HUES64 (cell line): ENCODE measurements around the gene ZFAND2A.
"Not testable (repeated sequence)": the region's sequence is repeated elsewhere in the genome, so short reads cannot be mapped to it uniquely, and the experiment has no call there.

Experiments
- H3K27ac ChIP-seq: 2 replicates; pipeline ENCODE4 v1.7.0; 2013; ENCODE audit warnings: low read depth, low read length, inconsistent platforms
- H3K27me3 ChIP-seq: 2 replicates; pipeline ENCODE4 v1.6.1; 2013; ENCODE audit warnings: mild to moderate bottlenecking, low read length; ENCODE audit not compliant: insufficient read depth
- H3K36me3 ChIP-seq: 2 replicates; pipeline ENCODE4 v1.6.1; 2013; ENCODE audit warnings: mild to moderate bottlenecking, low read length; ENCODE audit not compliant: insufficient read depth
- H3K4me1 ChIP-seq: 2 replicates; pipeline ENCODE4 v1.6.1; 2013; ENCODE audit warnings: mild to moderate bottlenecking, low read length, moderate library complexity; ENCODE audit not compliant: insufficient read depth
- H3K4me3 ChIP-seq: 2 replicates; pipeline ENCODE4 v1.5.1; 2013; ENCODE audit warnings: mild to moderate bottlenecking, low read length, moderate library complexity
- H3K9ac ChIP-seq: 2 replicates; pipeline ENCODE4 v1.6.1; 2013; ENCODE audit warnings: mild to moderate bottlenecking, low read depth, low read length
- H3K9me3 ChIP-seq: 2 replicates; pipeline ENCODE4 v1.6.1; 2013; ENCODE audit warnings: low read depth, low read length; ENCODE audit not compliant: insufficient read depth
- WGBS: fragments of 150-250, 120-280 bp; methylation state at CpG from one replicate; pipeline ENCODE4 v1.1.7; 2013; ENCODE audit warnings: missing lambda C conversion rate; 5-methylcytosine and 5-hydroxymethylcytosine counted together

ZFAND2A gene

DNA sequence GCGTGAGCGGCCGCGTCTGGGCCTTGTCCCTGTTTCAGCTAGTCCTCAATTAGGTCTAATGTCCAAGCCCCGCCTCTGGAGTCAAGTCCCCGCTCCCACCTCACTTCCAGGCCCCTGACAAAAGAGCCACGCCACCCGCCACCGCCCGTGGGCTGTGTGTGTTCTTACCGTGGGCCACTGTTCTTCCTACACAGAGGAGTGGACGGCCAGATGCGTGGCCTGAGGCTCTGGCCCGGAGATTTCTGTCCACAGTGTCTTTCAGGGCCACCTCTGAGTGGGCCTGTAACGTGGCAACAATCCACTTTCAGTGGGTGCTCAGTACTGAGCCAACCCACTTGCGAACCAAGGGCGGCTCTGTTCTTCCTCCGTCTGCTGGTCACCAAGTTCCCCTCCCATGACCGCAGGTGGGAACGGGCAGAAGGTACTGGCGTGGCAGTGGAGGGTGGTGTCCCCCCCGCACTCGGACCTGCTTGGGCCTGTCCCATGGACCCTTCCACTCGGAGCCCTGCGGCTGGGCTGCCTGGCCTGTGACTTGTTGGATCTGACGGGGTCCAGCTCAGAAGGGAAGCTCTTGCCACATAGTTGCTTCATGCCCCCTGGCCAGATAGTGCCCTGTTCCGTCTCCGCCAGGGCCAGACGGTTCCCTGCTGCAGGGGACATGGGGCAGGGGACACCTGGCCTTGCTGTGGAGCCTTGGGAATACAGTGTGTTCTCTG lies 15.0 kb upstream of the ZFAND2A start:
- no peak overlapping the region for H3K27ac ChIP-seq
- H3K9ac ChIP-seq: no peak overlapping the region
- H3K27me3 ChIP-seq: no peaks in the 10 kb centered on the region
- H3K4me1 ChIP-seq: no peaks in the 10 kb centered on the region
- 94% methylated on average over 29 of the region's 29 CpGs for WGBS
- no peaks in the 10 kb centered on the region for H3K9me3 ChIP-seq
- no peaks in the 10 kb centered on the region for H3K36me3 ChIP-seq
- no peak overlapping the region for H3K4me3 ChIP-seq

DNA sequence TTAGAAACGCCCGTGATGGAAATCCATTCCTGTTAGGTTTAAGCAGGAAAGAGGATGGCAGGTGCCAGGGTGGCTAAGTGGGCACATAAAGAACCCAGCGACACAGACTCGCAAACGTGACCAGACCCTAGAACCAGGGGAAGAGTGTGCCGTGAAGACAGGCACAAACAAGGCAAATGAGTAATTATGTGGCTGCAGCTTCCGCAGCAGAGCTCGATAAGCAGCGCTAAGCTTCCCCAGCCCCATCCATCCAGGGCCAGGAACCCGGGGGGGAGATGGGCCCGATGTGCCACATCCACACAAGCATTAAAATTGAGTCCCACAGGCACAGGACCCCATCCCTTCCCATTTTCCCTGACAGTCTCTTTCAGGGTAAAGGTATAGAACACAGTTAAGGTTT lies 14.0 kb upstream of the ZFAND2A start:
- no peaks in the 10 kb centered on the region for H3K36me3 ChIP-seq

DNA sequence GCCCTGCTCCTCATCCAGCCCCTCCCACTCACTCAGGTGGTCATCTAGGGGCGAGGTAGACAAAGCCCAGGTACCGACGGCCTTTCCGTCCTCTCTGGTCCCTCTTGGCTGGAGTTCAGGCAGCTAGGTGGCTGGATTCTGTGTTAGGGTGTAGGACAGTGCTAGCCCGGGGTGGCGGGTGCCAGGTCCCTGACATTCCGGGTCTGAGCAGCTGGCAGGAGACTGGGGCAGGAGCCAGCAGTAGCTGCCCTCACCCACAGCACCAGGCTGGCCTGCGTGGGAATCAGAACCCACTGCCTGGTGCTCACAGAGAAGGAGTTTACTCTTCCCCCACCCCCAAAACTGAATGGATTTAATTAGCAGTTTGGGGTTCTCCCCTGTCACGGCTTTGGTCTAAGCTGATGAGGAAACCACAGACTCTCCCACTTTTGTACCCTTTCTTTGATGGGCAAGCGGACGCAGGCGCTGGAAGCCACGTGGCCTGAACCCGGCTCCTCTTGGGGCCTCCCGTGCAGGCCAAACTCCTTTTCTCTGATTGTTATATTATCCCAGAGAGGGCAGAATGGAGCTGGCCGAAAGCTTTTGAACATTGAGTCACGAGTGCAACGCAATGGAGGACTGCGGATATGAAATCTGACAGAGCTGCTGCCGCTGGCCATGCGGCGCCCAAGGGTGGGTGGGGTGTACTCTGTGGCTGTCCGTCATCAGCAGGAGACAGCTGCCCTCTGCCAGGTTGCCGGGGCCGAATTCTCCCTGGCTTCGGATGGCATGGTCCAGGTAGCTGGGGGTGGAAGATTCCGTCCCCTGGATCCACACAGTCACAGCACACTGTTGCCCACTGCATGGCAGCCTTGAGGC lies 12.9 kb upstream of the ZFAND2A start:
- 92% methylated on average over 27 of the region's 27 CpGs for WGBS

More for the DNA sequence above, 14.0 kb upstream of the ZFAND2A start:
- Histone ChIP-seq H3K27me3 (no peaks in the 10 kb centered on the region), H3K27ac (no peak overlapping the region), H3K4me3 (no peak overlapping the region), H3K4me1 (no peaks in the 10 kb centered on the region), H3K9me3 (no peaks in the 10 kb centered on the region), H3K9ac (no peak overlapping the region)
- WGBS: 95% methylated on average over 11 of the region's 11 CpGs

DNA sequence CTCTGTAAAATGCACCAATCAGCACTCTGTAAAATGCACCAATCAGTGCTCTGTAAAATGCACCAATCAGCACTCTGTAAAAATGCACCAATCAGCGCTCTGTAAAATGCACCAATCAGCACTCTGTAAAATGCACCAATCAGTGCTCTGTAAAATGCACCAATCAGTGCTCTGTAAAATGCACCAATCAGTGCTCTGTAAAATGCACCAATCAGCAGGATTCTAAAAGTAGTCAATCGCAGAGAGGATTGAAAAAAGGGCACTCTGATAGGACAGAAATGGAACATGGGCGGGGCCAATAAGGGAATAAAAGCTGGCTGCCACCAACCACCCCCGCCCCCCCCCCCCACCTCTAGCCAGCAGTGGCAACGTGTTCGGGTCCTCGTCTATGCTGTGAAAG lies 11.5 kb upstream of the ZFAND2A start:
- not testable (repeated sequence) for H3K4me1 ChIP-seq, H3K9me3 ChIP-seq, H3K27me3 ChIP-seq, H3K36me3 ChIP-seq, H3K9ac ChIP-seq, H3K27ac ChIP-seq, H3K4me3 ChIP-seq
- WGBS: 71% methylated on average over 7 of the region's 7 CpGs

More for the DNA sequence above, 12.9 kb upstream of the ZFAND2A start:
- Histone ChIP-seq H3K4me3 (no peak overlapping the region), H3K27me3 (no peaks in the 10 kb centered on the region), H3K27ac (no peak overlapping the region), H3K4me1 (no peaks in the 10 kb centered on the region), H3K9me3 (no peaks in the 10 kb centered on the region), H3K9ac (no peak overlapping the region), H3K36me3 (no peaks in the 10 kb centered on the region)

DNA sequence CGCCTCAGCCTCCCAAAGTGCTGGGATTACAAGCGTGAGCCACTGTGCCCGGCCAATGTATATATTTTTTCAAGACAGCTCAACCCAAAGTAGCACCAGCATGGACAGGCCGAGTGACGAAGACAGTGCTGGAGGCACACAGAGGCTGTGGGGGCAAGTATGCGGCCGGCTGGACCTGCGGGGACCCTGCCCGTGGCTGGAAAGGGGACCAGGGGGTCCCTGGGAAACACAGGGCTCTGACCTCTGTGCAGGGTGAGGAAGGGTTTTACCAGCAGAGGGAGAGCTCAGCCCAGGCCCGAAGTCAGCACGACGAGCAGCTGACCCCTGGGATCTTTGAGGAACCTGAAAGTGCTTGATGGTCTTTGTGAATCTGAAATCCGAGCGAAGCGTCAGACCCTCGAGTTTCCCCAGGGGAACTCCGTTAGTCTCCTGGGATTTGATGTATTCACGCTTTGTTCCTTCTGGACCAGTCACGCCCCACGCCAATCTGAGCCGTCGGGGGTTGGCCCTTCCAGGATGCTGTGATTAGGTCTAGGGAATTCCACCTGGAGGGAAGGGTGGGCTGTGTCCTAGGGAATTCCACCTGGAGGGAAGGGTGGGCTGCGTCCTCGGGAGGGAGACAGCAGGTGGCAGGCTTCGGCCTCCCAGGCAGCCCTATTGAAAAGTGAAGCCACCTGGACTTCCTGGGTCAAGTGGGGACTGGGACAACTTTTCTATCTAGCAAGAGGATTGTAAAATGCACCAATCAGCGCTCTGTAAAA lies 10.9 kb upstream of the ZFAND2A start:
- H3K27ac ChIP-seq: no peak overlapping the region
- no peaks in the 10 kb centered on the region for H3K4me1 ChIP-seq
- 85% methylated on average over 26 of the region's 26 CpGs for WGBS

DNA sequence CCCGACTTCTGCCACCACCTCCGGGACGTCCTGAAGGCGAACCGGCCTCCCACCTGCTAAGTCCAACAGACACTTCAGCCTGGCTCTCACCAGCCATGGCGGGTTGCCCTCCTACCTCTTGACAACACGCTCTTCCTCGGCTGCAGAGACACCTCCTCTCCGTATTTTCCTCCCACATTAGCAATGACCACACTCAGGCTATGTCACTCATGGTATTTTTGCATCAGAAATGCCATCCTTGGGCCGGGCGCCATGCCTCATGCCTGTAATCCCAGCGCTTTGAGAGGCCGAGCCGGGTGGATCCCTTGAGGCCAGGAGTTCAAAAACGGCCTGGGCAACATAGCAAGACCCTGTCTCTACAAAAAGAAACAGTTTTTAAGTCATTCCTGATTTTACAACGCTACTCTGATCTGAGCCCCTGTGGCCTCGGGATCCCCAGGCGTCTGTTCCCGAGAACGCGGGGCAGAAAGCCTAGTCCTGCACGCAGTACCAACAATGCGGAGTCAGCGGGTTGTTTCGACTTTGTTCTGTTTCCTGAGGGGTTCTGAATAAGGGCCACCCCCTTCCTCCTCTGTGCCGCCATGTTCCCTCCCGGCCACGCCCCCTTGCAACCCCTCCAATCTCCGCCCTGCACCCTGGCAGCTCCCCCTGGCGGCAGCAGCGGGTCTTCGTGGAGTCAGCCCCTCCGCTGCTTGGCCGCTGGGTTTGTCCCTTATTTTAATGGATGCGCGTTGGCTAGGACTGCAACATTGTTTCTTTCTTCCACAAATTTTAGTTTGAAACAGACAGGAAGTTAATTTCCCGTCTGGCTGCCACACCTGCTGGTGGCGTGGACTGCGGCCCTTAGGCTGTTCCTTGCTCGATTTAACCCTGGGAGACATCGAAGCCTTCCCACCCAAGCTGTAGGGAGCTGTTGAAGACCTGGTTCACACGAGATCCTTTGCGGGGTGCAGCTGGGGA lies 9.7 kb upstream of the ZFAND2A start:
- 81% methylated on average over 43 of the region's 43 CpGs for WGBS
- H3K9me3 ChIP-seq: no peaks in the 10 kb centered on the region
- no peaks in the 10 kb centered on the region for H3K27me3 ChIP-seq
- no peaks in the 10 kb centered on the region for H3K4me1 ChIP-seq
- H3K4me3 ChIP-seq: no peak overlapping the region
- H3K9ac ChIP-seq: no peak overlapping the region
- H3K36me3 ChIP-seq: peaks cover 5% of the 10 kb centered on the region
- H3K27ac ChIP-seq: no peak overlapping the region

More for the DNA sequence above, 10.9 kb upstream of the ZFAND2A start:
- Histone ChIP-seq H3K9ac (no peak overlapping the region), H3K9me3 (no peaks in the 10 kb centered on the region), H3K4me3 (no peak overlapping the region), H3K27me3 (no peaks in the 10 kb centered on the region), H3K36me3 (no peaks in the 10 kb centered on the region)

DNA sequence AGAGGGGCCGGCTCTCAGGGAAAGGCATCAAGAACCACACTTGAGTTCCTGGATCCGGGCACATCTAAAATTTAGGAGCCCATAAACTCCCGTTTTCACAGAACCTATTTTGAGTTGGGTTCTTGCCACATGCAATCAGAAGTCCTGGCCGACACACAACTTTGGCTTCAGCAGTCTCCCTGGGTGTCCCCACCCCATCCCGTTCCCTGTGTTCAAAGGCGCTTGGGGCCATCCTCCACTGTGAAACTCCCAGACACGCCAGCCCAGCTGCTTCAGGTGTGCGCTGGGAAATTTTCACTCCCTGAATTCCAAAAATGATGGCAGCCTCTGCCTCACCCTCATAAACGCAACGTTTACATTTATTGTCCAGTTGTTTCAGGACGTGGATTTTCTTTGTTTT lies 8.4 kb upstream of the ZFAND2A start:
- WGBS: 91% methylated on average over 10 of the region's 11 CpGs
- no peak overlapping the region for H3K9ac ChIP-seq
- no peak overlapping the region for H3K27ac ChIP-seq
- H3K4me1 ChIP-seq: no peaks in the 10 kb centered on the region
- peaks cover 13% of the 10 kb centered on the region for H3K36me3 ChIP-seq
- H3K9me3 ChIP-seq: no peaks in the 10 kb centered on the region
- H3K27me3 ChIP-seq: no peaks in the 10 kb centered on the region
- no peak overlapping the region for H3K4me3 ChIP-seq

DNA sequence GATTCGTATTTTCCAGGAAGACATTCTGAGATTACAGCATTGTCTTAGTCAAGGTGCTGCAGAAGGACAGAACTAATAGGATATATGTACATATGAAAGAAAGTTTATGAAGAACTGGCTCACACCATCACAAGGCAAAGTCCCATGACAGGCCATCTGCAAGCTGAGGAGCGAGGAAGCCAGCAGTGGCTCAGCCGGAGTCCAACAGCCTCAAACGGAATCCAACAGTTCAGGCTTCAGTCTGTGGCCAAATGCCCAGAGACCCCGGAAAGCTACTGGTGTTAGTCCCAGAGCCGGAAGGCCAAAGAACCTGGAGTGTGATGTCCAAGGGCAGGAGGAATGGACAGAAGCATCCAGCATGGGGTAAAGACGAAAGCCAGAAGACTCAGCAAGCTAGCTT lies 4.4 kb upstream of the ZFAND2A start:
- 85% methylated on average over 7 of the region's 7 CpGs for WGBS
- Histone ChIP-seq H3K36me3 (peaks cover 13% of the 10 kb centered on the region), H3K9ac (no peak overlapping the region), H3K27me3 (no peaks in the 10 kb centered on the region), H3K9me3 (no peaks in the 10 kb centered on the region), H3K4me3 (no peak overlapping the region), H3K27ac (no peak overlapping the region), H3K4me1 (no peaks in the 10 kb centered on the region)

DNA sequence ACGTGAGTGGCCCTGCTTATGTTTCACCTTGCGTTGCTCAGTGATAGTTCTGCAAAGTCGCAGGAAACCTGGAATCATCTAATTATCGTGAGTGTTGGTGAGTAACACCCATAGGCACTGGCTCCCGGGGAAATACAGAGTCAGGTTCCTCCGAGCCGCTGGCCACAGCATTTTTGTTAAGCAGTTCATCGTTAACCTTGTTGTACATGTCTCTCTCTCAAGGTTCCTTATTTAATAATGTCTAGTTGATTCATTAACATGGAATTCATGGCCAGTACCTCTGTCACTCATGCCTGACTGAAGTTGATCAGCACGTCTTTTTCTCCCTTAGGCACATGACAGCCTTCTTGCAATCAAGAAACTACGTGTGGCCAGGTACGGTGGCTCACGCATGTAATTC lies 3.1 kb upstream of the ZFAND2A start:
- Histone ChIP-seq H3K4me1 (no peaks in the 10 kb centered on the region), H3K4me3 (no peak overlapping the region), H3K9me3 (no peaks in the 10 kb centered on the region), H3K27me3 (no peaks in the 10 kb centered on the region), H3K36me3 (peaks cover 13% of the 10 kb centered on the region), H3K27ac (no peak overlapping the region), H3K9ac (no peak overlapping the region)
- WGBS: 95% methylated on average over 12 of the region's 12 CpGs

DNA sequence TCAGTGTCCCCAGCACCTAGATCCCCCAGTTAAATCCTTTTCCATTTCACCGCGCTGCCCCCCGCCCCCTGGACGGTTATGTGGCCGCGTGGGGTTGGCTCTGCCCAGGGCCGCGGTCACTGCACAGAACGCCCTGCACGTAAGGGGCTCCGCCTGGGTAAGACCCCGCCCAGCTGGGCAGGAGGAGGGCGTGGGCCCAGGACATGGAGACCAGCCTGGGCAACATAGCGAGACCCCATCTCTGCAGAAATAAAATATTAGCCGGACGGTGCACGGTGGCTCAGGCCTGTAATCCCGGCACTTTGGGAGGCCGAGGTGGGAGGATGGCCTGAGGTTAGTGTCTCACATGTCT lies 650 bp upstream of the ZFAND2A start:
- H3K9ac ChIP-seq: peak overlapping the region; percentile 95
- H3K4me3 ChIP-seq: peak overlapping the region; percentile 100
- H3K4me1 ChIP-seq: no peaks in the 10 kb centered on the region
- no peaks in the 10 kb centered on the region for H3K27me3 ChIP-seq
- no peaks in the 10 kb centered on the region for H3K9me3 ChIP-seq
- peaks cover 30% of the 10 kb centered on the region for H3K36me3 ChIP-seq
- peak overlapping the region; percentile 89 for H3K27ac ChIP-seq
- WGBS: 40% methylated on average over 19 of the region's 19 CpGs
